Activated CD4-positive, CD25-positive, alpha-beta regulatory T cell treated with anti-CD3 and anti-CD28 coated beads, Interleukin-2, amount 50 U/mL, for 72 hours (primary cell): ENCODE measurements around the gene NADK2.

Experiments
- DNase-seq: peaks from one replicate; pipeline ENCODE4 v3.0.0; 2021

Gene NADK2

GRCh38 chr5:36158144-36158543 lies 83.6 kb downstream of the NADK2 start:
- no peak for DNase-seq

- no peak for DNase-seq
These were observed 85.1 kb downstream of the NADK2 start for GRCh38 chr5:36156619-36157018.

GRCh38 chr5:36156121-36156601 lies 85.6 kb downstream of the NADK2 start:
- DNase-seq = no peak

GRCh38 chr5:36155291-36155690 lies 86.4 kb downstream of the NADK2 start:
- DNase-seq = no peak

- no peak for DNase-seq
These were observed 88.0 kb downstream of the NADK2 start for GRCh38 chr5:36153726-36154125.

- no peak for DNase-seq
These were observed 88.4 kb downstream of the NADK2 start for GRCh38 chr5:36153298-36153677.

- DNase-seq = no peak
These were observed 89.1 kb downstream of the NADK2 start for GRCh38 chr5:36152324-36153297.

GRCh38 chr5:36151434-36152323 lies 90.0 kb downstream of the NADK2 start, which contains the start of the genes LMBRD2 and SKP2:
Gene LMBRD2, minus strand, starts transcription at chr5:36151887. Its CDS starts 8,538 bp downstream, at chr5:36143349.
Gene SKP2, plus strand, starts transcription at chr5:36152111. Its CDS starts 152 bp downstream, at chr5:36152263.
- peak; percentile 94 for DNase-seq

GRCh38 chr5:36150676-36151433 lies 90.9 kb downstream of the NADK2 start:
- peak; percentile 39 for DNase-seq

GRCh38 chr5:36147681-36148080 lies 94.0 kb downstream of the NADK2 start:
- no peak for DNase-seq

GRCh38 chr5:36146390-36146789 lies 95.3 kb downstream of the NADK2 start:
- DNase-seq = no peak

- DNase-seq = no peak
These were observed 96.4 kb downstream of the NADK2 start for GRCh38 chr5:36145311-36145710.
